ENCODE results near the gene CIB2. TPM values are rescaled to one million over a fixed set of nuclear protein-coding genes. Genes with fewer than 3 reads are reported as not detected.

The CIB2 gene
- total RNA-seq, 1 experiment from 2014 or later: 17.3 TPM

DNA sequence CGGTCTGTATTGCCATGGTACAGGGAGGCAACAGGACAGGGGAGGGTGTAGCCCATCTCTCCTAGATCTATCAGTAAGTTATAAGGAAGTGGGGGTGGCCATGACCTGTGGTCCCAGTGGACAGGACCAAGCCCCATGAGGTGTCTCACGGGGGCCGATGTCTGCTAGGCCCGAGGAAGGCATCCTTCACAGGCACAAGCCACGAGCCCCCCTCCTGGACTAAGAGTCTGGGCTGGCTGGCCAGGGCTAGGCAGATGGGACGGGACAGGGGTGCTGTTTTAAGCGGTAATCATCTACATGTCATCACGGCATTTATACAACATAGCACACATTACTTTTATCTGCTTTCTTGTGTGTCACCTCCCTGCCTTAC, 51.2 kb downstream of the CIB2 start:
- intact Hi-C loops (cut with micrococcal nuclease): no loop called here
- Histone ChIP-seq H3K36me3 (ENCODE audit: control insufficient read depth in 1 of 2, insufficient read depth in 2 of 2, low read length in 2 of 2) (no peaks in the 10 kb centered on the region), H2AFZ (ENCODE audit: low read depth, low read length, poor library complexity, severe bottlenecking) (no peak overlapping the region), H3K79me2 (ENCODE audit: insufficient read depth, low read length) (peaks cover 16% of the 10 kb centered on the region), H3K4me3 (replicated peaks in 1 of 2; ENCODE audit: low read depth in 1 of 2, low read length in 2 of 2) (no peak overlapping the region), H3K4me2 (ENCODE audit: low read length) (no peak overlapping the region), H3K9me2 (ENCODE audit: insufficient read depth) (no peaks in the 10 kb centered on the region), H3K9ac (ENCODE audit: low read length) (no peak overlapping the region), H3K4me1 (ENCODE audit: control insufficient read depth in 1 of 2, insufficient read depth in 2 of 2, low read length in 2 of 2) (peaks cover 12 to 19% of the 10 kb centered on the region in 2 experiments), H3K27ac (ENCODE audit: low read depth, low read length) (no peak overlapping the region), H4K20me1 (ENCODE audit: insufficient read depth) (peaks cover 3% of the 10 kb centered on the region; the same call in 1 of the 2 replicates), H3K9me3 (ENCODE audit: control insufficient read depth in 1 of 2, insufficient read depth in 1 of 2, low read depth in 1 of 2, low read length in 2 of 2) (no peaks in the 10 kb centered on the region), H3K27me3 (ENCODE audit: insufficient read depth, low read length) (no peaks in the 10 kb centered on the region)
- ATAC-seq (no peak), DNase-seq (ENCODE audit: low read depth, low spot score) (no peak)
- CTCF ChIA-PET: no interaction called here
- POLR2A ChIA-PET: no interaction called here
- RAD21 ChIA-PET (ENCODE audit: low non-redundant PET in 1 of 2, low total read pairs in 2 of 2, uncharacterized antibody in 2 of 2, unreplicated experiment in 2 of 2): no interaction called here
- TF ChIP-seq, protein P1, sequence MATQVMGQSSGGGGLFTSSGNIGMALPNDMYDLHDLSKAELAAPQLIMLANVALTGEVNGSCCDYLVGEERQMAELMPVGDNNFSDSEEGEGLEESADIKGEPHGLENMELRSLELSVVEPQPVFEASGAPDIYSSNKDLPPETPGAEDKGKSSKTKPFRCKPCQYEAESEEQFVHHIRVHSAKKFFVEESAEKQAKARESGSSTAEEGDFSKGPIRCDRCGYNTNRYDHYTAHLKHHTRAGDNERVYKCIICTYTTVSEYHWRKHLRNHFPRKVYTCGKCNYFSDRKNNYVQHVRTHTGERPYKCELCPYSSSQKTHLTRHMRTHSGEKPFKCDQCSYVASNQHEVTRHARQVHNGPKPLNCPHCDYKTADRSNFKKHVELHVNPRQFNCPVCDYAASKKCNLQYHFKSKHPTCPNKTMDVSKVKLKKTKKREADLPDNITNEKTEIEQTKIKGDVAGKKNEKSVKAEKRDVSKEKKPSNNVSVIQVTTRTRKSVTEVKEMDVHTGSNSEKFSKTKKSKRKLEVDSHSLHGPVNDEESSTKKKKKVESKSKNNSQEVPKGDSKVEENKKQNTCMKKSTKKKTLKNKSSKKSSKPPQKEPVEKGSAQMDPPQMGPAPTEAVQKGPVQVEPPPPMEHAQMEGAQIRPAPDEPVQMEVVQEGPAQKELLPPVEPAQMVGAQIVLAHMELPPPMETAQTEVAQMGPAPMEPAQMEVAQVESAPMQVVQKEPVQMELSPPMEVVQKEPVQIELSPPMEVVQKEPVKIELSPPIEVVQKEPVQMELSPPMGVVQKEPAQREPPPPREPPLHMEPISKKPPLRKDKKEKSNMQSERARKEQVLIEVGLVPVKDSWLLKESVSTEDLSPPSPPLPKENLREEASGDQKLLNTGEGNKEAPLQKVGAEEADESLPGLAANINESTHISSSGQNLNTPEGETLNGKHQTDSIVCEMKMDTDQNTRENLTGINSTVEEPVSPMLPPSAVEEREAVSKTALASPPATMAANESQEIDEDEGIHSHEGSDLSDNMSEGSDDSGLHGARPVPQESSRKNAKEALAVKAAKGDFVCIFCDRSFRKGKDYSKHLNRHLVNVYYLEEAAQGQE (IDR thresholded peaks at IDR 0.05; ENCODE audit: low read depth): no peak
- TF ChIP-seq, protein P2, sequence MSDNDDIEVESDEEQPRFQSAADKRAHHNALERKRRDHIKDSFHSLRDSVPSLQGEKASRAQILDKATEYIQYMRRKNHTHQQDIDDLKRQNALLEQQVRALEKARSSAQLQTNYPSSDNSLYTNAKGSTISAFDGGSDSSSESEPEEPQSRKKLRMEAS (IDR thresholded peaks at IDR 0.05): no peak
- TF ChIP-seq POLR2A (IDR thresholded peaks at IDR 0.05; ENCODE audit: borderline replicate concordance, extremely low read depth, insufficient read depth, insufficient read length): no peak
- TF ChIP-seq SP1 (IDR thresholded peaks at IDR 0.05; ENCODE audit: low read depth): no peak
- no peak for TF ChIP-seq RAD21 (IDR thresholded peaks at IDR 0.05; ENCODE audit: low read depth)
- no peak for TF ChIP-seq SRF (IDR thresholded peaks at IDR 0.05; ENCODE audit: low read depth)
- TF ChIP-seq, protein P3, sequence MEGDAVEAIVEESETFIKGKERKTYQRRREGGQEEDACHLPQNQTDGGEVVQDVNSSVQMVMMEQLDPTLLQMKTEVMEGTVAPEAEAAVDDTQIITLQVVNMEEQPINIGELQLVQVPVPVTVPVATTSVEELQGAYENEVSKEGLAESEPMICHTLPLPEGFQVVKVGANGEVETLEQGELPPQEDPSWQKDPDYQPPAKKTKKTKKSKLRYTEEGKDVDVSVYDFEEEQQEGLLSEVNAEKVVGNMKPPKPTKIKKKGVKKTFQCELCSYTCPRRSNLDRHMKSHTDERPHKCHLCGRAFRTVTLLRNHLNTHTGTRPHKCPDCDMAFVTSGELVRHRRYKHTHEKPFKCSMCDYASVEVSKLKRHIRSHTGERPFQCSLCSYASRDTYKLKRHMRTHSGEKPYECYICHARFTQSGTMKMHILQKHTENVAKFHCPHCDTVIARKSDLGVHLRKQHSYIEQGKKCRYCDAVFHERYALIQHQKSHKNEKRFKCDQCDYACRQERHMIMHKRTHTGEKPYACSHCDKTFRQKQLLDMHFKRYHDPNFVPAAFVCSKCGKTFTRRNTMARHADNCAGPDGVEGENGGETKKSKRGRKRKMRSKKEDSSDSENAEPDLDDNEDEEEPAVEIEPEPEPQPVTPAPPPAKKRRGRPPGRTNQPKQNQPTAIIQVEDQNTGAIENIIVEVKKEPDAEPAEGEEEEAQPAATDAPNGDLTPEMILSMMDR (IDR thresholded peaks at IDR 0.05 in 2 of 3, conservative IDR thresholded peaks at IDR 0.05 in 1 of 3; ENCODE audit: borderline replicate concordance in 1 of 3, insufficient read depth in 1 of 3, low read depth in 2 of 3, low read length in 2 of 3): no peak
- TF ChIP-seq EZH2 (IDR thresholded peaks at IDR 0.05): no peak
- TF ChIP-seq CEBPB (IDR thresholded peaks at IDR 0.05; ENCODE audit: low read depth): no peak
- TF ChIP-seq JUND (IDR thresholded peaks at IDR 0.05): no peak
- TF ChIP-seq ZNF274 (IDR thresholded peaks at IDR 0.05; ENCODE audit: low read depth, low read length): no peak
- no TSS peak for BruUV-seq (replicated peaks)

All from HCT116 (cell line).